ENCODE results near the gene FNDC7. TPM values are rescaled to one million over a fixed set of nuclear protein-coding genes. Genes with fewer than 3 reads are reported as not detected.
"Not testable (repeated sequence)": the region's sequence is repeated elsewhere in the genome, so short reads cannot be mapped to it uniquely, and the experiment has no call there.

The FNDC7 gene
- total RNA-seq, 2 experiments from 2014 or later = not detected

GRCh38 chr1:108665067-108665466 lies 47.6 kb upstream of the FNDC7 start:
- no peaks in the 10 kb centered on the region for H3K79me2 ChIP-seq (ENCODE audit: insufficient read depth, low read depth, low read length)
- intact Hi-C loops (cut with micrococcal nuclease; ENCODE audit: unreplicated experiment) = no loop called here
- BruUV-seq (replicated peaks) = no TSS peak
- no peaks in the 10 kb centered on the region for H3K4me1 ChIP-seq (ENCODE audit: insufficient read depth, low read length, poor library complexity, severe bottlenecking)
- no peak overlapping the region for H3K4me3 ChIP-seq (ENCODE audit: low read depth, low read length, poor library complexity, severe bottlenecking)
- H3K27ac ChIP-seq (ENCODE audit: low read depth, low read length, poor library complexity, severe bottlenecking) = no peak overlapping the region
- no peaks in the 10 kb centered on the region for H3K9me3 ChIP-seq (ENCODE audit: low read length)
- no peak for TF ChIP-seq CTCF (conservative IDR thresholded peaks at IDR 0.05; ENCODE audit: low read length)
- TF ChIP-seq EZH2phosphoT487 (IDR thresholded peaks at IDR 0.05; ENCODE audit: borderline replicate concordance, low read depth, low read length) = no peak
- no peak overlapping the region for H3K4me2 ChIP-seq (ENCODE audit: low read length)
- no peaks in the 10 kb centered on the region for H3K36me3 ChIP-seq (ENCODE audit: insufficient read depth, low read length)
- H4K20me1 ChIP-seq (ENCODE audit: insufficient read depth, low read length) = no peaks in the 10 kb centered on the region
- no peak overlapping the region for H2AFZ ChIP-seq (ENCODE audit: low read length)
- no peak for DNase-seq (ENCODE audit: low spot score)
- ChIA-PET POLR2A (interaction anchor here (0.7 kb wide), 1 partner anchor 542 kb away, joined by 3 read pairs; no protein-coding TSS in a partner anchor), CTCF (ENCODE audit: unreplicated experiment) (no interaction called here)
- H3K9me2 ChIP-seq (ENCODE audit: insufficient read depth, low read length) = no peaks in the 10 kb centered on the region

DNA sequence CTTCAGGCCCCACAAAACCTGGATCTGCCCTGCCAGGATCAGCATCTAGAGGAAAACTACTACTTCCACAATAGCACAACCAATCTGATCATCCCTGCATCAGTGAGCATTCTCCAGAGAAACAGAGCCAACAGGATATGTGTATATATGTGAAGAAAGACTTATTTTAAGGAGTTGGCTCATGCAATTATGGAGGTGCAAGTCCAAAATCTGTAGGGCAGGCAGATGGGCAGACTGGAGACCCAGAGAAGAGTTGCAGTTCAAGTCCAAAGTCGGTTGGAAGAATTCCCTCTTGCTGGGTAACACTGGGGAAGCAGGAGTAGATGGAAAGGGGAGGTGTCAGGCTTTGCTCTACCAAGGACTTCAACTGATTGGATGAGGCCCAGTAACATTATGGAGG lies 46.9 kb upstream of the FNDC7 start:
- no peaks in the 10 kb centered on the region for H3K9me2 ChIP-seq (ENCODE audit: insufficient read depth, low read length)
- DNase-seq (ENCODE audit: low spot score) = no peak
- no peak overlapping the region for H3K4me2 ChIP-seq (ENCODE audit: low read length)
- TF ChIP-seq EZH2phosphoT487 (IDR thresholded peaks at IDR 0.05; ENCODE audit: borderline replicate concordance, low read depth, low read length) (no peak), CTCF (conservative IDR thresholded peaks at IDR 0.05; ENCODE audit: low read length) (no peak)
- H3K4me1 ChIP-seq (ENCODE audit: insufficient read depth, low read length, poor library complexity, severe bottlenecking) = no peaks in the 10 kb centered on the region
- no peak overlapping the region for H3K27ac ChIP-seq (ENCODE audit: low read depth, low read length, poor library complexity, severe bottlenecking)
- POLR2A ChIA-PET = interaction anchor here (0.7 kb wide), 1 partner anchor 541 kb away, joined by 3 read pairs; no protein-coding TSS in a partner anchor
- no peaks in the 10 kb centered on the region for H3K9me3 ChIP-seq (ENCODE audit: low read length)
- H3K36me3 ChIP-seq (ENCODE audit: insufficient read depth, low read length) = no peaks in the 10 kb centered on the region
- no TSS peak for BruUV-seq (replicated peaks)
- intact Hi-C loops (cut with micrococcal nuclease; ENCODE audit: unreplicated experiment) = no loop called here
- CTCF ChIA-PET (ENCODE audit: unreplicated experiment) = no interaction called here
- no peaks in the 10 kb centered on the region for H3K79me2 ChIP-seq (ENCODE audit: insufficient read depth, low read depth, low read length)
- no peaks in the 10 kb centered on the region for H4K20me1 ChIP-seq (ENCODE audit: insufficient read depth, low read length)
- no peak overlapping the region for H3K4me3 ChIP-seq (ENCODE audit: low read depth, low read length, poor library complexity, severe bottlenecking)
- no peak overlapping the region for H2AFZ ChIP-seq (ENCODE audit: low read length)

DNA sequence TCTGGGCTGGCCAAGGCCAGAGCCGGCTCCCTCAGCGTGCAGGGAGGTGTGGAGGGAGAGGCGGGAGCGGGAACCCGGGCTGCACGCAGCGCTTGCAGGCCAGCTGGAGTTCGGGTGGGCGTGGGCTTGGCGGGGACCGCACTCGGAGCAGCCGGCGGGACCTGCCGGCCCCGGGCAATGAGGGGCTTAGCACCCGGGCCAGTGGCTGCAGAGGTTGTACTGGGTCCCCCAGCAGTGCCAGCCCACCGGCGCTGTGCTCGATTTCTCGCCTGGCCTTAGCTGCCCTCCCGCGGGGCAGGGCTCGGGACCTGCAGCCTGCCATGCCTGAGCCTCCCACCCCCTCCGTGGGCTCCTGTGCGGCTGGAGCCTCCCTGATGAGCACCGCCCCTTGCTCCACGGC lies 45.3 kb upstream of the FNDC7 start:
- H3K36me3 ChIP-seq (ENCODE audit: insufficient read depth, low read length); intact Hi-C loops (cut with micrococcal nuclease; ENCODE audit: unreplicated experiment); DNase-seq (ENCODE audit: low spot score); POLR2A ChIA-PET; H3K79me2 ChIP-seq (ENCODE audit: insufficient read depth, low read depth, low read length); CTCF ChIA-PET (ENCODE audit: unreplicated experiment); H3K4me1 ChIP-seq (ENCODE audit: insufficient read depth, low read length, poor library complexity, severe bottlenecking); H4K20me1 ChIP-seq (ENCODE audit: insufficient read depth, low read length); H3K9me2 ChIP-seq (ENCODE audit: insufficient read depth, low read length); H3K4me2 ChIP-seq (ENCODE audit: low read length); H3K4me3 ChIP-seq (ENCODE audit: low read depth, low read length, poor library complexity, severe bottlenecking); H3K27ac ChIP-seq (ENCODE audit: low read depth, low read length, poor library complexity, severe bottlenecking); BruUV-seq (replicated peaks); H2AFZ ChIP-seq (ENCODE audit: low read length); H3K9me3 ChIP-seq (ENCODE audit: low read length): not testable (repeated sequence)
